Measurements from ENCODE around the gene CNOT6.

- TF ChIP-seq EZH2 (IDR thresholded peaks at IDR 0.05) (no peak), CTCF (IDR thresholded peaks at IDR 0.05) (no peak)
Measured at GRCh38 chr5:180608572-180609310, 114.6 kb downstream of the CNOT6 start.
